ENCODE measurements around the gene STK33.

GRCh38 chr11:8639655-8640054 lies 45.6 kb upstream of the STK33 start:
- TF ChIP-seq CTCF (IDR thresholded peaks at IDR 0.05) (no peak), POLR2A (IDR thresholded peaks at IDR 0.05) (no peak)

All from esophagus squamous epithelium (tissue), 4 donors.